Activated naive CD8-positive, alpha-beta T cell treated with anti-CD3 and anti-CD28 coated beads for 36 hours (primary cell): ENCODE results near the gene ATR. TPM values are rescaled to one million over a fixed set of nuclear protein-coding genes. Genes with fewer than 3 reads are reported as not detected.
"Not testable (repeated sequence)": the region's sequence is repeated elsewhere in the genome, so short reads cannot be mapped to it uniquely, and the experiment has no call there.

Experiments
- DNase-seq: peaks from one replicate; pipeline ENCODE4 v3.0.0; 2021
- H3K27ac Mint-ChIP-seq: one replicate; pipeline ENCODE4 v1.8.0; 2022; ENCODE audit warnings: mild to moderate bottlenecking, moderate library complexity, mixed read lengths
- H3K27me3 Mint-ChIP-seq: one replicate; pipeline ENCODE4 v1.8.0; 2022; ENCODE audit warnings: mild to moderate bottlenecking, mixed read lengths
- H3K36me3 Mint-ChIP-seq: one replicate; pipeline ENCODE4 v1.8.0; 2021; ENCODE audit warnings: mild to moderate bottlenecking, mixed read lengths
- H3K4me1 Mint-ChIP-seq: one replicate; pipeline ENCODE4 v1.8.0; 2021; ENCODE audit warnings: mixed read lengths
- H3K4me3 Mint-ChIP-seq: one replicate; pipeline ENCODE4 v1.8.0; 2022; ENCODE audit warnings: mild to moderate bottlenecking, moderate library complexity, mixed read lengths
- H3K9me3 Mint-ChIP-seq: one replicate; pipeline ENCODE4 v1.8.0; 2022; ENCODE audit warnings: mixed read lengths
- total RNA-seq, 2 experiments: library from RNA; stranded (reverse); gene quantifications; one replicate each; pipeline ENCODE4 v1.2.3, GENCODE V29; 2021

Gene ATR
- total RNA-seq, 2 experiments from 2014 or later = 38.3 to 42.4 TPM

DNA sequence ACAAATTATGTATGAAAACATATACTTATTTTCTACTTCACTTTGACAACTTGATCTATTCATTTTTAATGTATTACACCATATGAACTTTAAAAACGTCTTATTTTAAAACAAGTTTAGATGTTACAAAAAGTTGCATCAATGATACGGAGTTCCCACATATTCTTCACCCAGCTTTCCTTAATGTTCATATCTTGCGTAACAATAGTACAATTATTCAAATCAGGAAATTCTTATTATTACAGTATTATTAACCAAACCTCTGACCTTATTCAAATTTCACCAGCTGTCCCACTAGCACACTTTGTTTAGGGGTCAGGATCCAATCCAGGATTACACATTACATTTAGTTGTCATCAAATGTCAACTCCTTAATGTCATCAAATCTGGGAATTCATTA is 117.8 kb downstream of the ATR start:
- Mint-ChIP-seq H3K27me3 (no peaks in the 10 kb centered on the region), H3K4me3 (no peak overlapping the region), H3K36me3 (peaks cover 10% of the 10 kb centered on the region), H3K9me3 (no peaks in the 10 kb centered on the region), H3K4me1 (no peaks in the 10 kb centered on the region), H3K27ac (no peak overlapping the region)
- no peak for DNase-seq

DNA sequence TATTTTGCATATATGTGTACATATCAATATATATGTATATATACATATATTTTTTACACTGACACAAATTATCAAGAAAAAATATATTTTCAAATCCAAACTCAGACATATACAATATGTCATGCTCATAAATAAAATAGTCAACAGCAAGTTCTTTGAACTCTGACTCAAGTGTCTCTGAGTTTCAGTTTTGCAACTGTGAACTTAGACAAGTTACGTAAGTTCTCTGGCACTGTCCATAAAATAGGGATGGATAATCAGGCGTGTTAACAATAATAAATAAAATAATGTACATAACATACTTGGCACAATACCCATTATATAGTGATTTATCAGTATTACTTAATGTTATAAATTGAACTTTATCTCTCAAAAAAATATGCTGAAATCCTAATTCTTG is 118.6 kb downstream of the ATR start:
- no peak for DNase-seq
- no peaks in the 10 kb centered on the region for H3K4me1 Mint-ChIP-seq
- H3K4me3 Mint-ChIP-seq = no peak overlapping the region
- H3K27me3 Mint-ChIP-seq = no peaks in the 10 kb centered on the region
- H3K9me3 Mint-ChIP-seq = no peaks in the 10 kb centered on the region
- H3K27ac Mint-ChIP-seq = no peak overlapping the region
- H3K36me3 Mint-ChIP-seq = peaks cover 11% of the 10 kb centered on the region

DNA sequence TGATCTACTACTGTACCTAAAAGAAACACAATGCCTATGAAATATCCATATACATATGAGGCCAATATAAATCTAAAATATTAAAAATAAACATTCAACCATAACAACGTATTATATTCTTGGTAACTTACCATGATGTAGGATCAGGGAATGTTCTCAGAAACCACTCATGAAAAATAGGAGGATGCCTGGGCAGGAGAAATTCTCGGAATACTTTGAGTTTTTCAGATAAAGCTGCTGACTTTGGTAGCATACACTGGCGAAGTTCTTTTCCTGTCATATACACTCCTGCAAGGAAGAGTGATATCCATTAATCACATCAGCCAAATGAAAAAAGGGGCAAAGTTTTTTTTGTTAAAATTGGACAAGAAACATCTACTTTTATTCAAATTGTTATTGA is 119.4 kb downstream of the ATR start:
- DNase-seq = no peak
- H3K36me3 Mint-ChIP-seq = peaks cover 10% of the 10 kb centered on the region
- no peaks in the 10 kb centered on the region for H3K4me1 Mint-ChIP-seq
- no peaks in the 10 kb centered on the region for H3K27me3 Mint-ChIP-seq
- no peak overlapping the region for H3K27ac Mint-ChIP-seq
- no peak overlapping the region for H3K4me3 Mint-ChIP-seq
- H3K9me3 Mint-ChIP-seq = no peaks in the 10 kb centered on the region

DNA sequence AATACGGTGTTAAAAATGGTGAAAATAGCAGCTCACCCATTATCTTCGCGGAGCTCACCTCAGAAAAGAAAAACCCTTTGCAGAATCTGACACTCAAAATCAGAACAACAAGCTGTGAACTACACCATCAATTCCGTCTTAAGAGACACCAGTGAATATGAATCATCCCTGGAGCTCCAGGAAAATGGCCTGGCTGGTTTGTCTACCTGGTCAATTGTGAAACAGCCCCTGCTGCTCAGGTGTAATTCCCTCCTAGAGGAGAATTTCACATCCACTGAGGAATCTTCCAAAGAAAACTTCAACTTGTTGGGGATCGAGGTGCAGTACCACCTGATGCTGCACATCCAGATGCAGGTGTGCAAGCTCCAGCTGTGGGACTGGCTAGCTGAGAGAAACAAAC is 127.7 kb downstream of the ATR start:
- Mint-ChIP-seq H3K27ac (no peak overlapping the region), H3K27me3 (no peaks in the 10 kb centered on the region), H3K36me3 (peaks cover 32% of the 10 kb centered on the region), H3K9me3 (no peaks in the 10 kb centered on the region), H3K4me3 (no peak overlapping the region), H3K4me1 (peaks cover 8% of the 10 kb centered on the region)
- no peak for DNase-seq

DNA sequence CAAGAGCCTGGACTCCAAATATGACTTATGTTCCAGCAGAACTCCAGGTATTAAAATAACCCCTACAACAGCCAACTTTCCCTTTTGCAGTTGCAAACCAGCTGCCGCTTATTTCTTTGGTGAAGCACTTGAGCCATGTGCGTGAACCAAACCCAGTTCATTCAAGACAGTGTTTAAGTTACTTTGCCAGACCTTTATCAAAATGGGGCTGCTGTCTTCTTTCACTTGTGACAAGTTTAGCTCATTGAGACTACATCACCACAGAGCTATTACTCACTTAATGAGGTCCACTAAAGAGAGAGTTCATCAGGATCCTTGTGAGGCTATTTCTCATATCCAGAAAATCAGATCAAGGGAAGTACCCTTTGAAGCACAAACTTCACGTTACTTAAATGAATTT is 128.3 kb downstream of the ATR start:
- Mint-ChIP-seq H3K36me3 (peaks cover 33% of the 10 kb centered on the region), H3K9me3 (no peaks in the 10 kb centered on the region), H3K27me3 (no peaks in the 10 kb centered on the region), H3K4me1 (peaks cover 15% of the 10 kb centered on the region), H3K4me3 (no peak overlapping the region), H3K27ac (no peak overlapping the region)
- no peak for DNase-seq

DNA sequence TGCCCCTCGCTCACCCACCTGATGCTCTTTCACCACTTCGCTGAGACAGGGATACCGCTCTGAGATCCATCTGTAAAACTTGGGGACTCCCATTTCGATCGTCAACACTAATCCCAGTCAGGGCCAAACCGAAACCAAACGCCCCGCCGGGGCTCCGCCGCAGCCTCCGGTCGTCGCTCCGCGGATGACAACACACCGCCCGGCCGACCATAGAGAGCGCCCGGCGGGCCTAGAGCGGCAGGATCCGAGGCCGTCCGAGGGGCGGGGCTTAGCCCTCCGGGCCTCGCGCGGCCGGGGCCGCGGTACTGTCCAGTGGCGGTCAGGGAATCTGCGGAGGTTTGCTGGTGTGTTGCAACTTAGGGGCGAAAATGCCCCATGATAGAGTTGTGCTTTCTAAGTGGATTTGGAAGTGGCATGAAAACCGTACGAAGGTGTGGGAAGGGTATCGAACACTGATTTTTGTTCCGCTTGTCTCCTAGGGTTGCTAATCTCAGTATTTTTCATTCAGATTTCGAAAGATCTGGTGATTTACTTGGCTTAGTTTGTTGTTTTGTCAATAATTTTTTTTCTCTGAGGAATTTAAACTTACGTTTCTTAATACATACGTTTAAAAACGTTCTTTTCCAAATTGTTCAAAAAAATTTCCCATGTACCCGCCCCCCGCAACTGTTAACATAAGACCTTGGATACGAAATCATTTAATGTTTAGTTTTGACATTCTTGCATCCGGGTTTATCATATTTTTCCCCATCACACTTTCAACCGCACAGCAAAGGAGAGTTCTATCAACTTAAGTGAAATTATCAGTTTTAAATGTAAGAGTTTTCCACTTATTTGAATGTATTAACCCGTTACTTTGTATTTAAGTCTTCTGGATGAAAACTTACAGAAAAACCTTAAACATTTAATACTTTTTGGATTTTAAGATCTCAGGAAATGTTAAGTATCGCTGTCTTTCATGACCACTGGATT is 130.4 kb downstream of the ATR start, which contains the start of gene XRN1:
XRN1 (minus strand) TSS at position 186 of the 972 bp plus-strand sequence; CDS start at position 93, 93 bp downstream.
- Mint-ChIP-seq H3K4me3 (peak within 1 kb of the TSS; percentile 99), H3K9me3 (no peaks in the 10 kb centered on the region), H3K27ac (peak within 1 kb of the TSS; percentile 100), H3K27me3 (no peaks in the 10 kb centered on the region), H3K36me3 (peaks cover 32% of the 10 kb centered on the region), H3K4me1 (peaks cover 27% of the 10 kb centered on the region)
- peak; percentile 97 for DNase-seq

DNA sequence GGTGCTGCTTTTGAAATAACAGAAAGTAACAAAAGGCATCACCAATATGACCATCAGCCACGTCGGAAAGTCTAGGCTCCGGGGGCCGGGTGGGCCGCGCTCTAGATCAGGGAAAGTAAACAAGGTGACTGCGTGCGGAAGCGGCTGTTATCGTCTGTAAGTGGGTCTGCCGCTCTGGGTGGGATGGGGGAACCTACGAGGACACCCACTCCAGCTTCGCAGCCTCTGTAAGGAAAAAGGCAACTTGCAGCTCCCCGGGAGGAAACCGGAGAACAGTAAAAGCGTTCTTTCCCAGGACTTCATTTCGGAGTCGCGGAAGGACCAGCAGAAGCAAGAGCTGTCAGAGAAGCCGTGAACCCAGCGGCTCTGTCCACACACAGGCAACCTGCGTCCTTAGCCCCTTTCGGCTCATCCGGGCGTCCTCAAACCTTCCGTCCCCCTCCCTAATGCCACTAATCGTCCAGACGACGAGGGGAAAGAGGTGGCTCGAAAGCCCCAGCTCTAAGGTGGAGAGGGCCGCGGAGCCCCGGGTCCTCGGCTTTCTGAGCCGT is 131.2 kb downstream of the ATR start:
- peaks cover 30% of the 10 kb centered on the region for H3K4me1 Mint-ChIP-seq
- peak overlapping the region; percentile 100 for H3K27ac Mint-ChIP-seq
- peak overlapping the region; percentile 99 for H3K4me3 Mint-ChIP-seq
- H3K27me3 Mint-ChIP-seq = no peaks in the 10 kb centered on the region
- no peaks in the 10 kb centered on the region for H3K9me3 Mint-ChIP-seq
- DNase-seq = peak; percentile 60
- H3K36me3 Mint-ChIP-seq = peaks cover 37% of the 10 kb centered on the region

DNA sequence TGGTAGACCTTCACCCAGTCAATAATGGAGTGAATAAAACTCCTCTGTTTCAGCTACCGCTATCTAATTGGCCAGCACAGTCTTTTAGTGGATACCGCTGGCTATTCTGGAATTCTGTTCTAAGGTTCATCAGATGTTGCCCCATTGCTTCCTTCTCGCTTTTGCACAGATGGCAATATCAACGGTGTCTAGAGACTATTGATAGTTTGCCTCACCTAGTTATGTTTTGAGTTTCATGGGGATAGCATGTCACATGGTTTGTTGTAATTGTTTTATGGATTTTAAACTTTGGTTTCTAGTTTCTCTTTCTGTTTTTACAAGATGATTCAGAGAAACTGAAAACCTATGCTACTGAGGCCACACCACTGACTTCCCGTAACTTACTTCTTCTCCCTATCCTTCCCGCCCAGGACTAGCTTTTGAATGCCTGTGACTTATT is 132.7 kb downstream of the ATR start:
- Mint-ChIP-seq H3K27ac (peak overlapping the region; percentile 100), H3K27me3 (no peaks in the 10 kb centered on the region), H3K9me3 (no peaks in the 10 kb centered on the region), H3K4me1 (peaks cover 38% of the 10 kb centered on the region), H3K4me3 (peak overlapping the region; percentile 99), H3K36me3 (peaks cover 34% of the 10 kb centered on the region)
- DNase-seq = peak; percentile 9

DNA sequence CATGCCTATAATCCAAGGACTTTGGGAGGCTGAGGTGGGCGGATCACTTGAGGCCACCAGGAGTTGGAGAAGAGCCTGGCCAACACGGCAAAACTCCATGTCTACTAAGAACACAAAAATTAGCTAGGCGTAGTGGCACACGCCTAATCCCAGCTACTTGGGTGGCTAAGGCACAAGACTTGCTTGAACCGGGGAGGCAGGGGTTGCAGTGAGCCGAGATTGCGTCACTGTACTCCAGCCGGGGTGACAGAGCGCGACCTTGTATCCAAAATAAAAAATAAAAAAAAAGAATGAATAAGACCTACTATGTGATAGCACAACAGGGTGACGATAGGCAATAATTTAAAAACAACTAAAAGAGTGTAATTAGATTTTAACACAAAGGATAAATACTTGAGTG is 134.2 kb downstream of the ATR start:
- no peaks in the 10 kb centered on the region for H3K9me3 Mint-ChIP-seq
- peaks cover 41% of the 10 kb centered on the region for H3K4me1 Mint-ChIP-seq
- H3K27ac Mint-ChIP-seq = no peak overlapping the region
- H3K4me3 Mint-ChIP-seq = no peak overlapping the region
- no peak for DNase-seq
- peaks cover 31% of the 10 kb centered on the region for H3K36me3 Mint-ChIP-seq
- H3K27me3 Mint-ChIP-seq = no peaks in the 10 kb centered on the region

DNA sequence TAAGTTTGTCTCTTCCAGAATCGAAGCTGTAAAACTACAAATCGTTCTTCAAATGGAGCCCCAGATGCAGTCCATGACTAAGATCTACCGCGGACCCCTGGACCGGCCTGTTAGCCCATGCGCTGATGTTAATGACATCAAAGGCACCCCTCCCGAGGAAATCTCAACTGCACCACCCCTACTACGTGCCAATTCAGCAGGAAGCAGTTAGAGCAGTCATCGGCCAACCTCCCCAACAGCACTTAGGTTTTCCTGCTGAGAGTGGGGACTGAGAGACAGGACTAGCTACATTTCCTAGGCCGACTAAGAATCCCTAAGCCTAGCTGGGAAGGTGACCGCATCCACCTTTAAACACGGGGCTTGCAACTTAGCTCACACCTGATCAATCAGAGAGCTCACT is 135.5 kb downstream of the ATR start:
- H3K4me1 Mint-ChIP-seq = peaks cover 45% of the 10 kb centered on the region
- H3K36me3 Mint-ChIP-seq = peaks cover 31% of the 10 kb centered on the region
- H3K27ac Mint-ChIP-seq, H3K4me3 Mint-ChIP-seq, H3K27me3 Mint-ChIP-seq, DNase-seq, H3K9me3 Mint-ChIP-seq: not testable (repeated sequence)

DNA sequence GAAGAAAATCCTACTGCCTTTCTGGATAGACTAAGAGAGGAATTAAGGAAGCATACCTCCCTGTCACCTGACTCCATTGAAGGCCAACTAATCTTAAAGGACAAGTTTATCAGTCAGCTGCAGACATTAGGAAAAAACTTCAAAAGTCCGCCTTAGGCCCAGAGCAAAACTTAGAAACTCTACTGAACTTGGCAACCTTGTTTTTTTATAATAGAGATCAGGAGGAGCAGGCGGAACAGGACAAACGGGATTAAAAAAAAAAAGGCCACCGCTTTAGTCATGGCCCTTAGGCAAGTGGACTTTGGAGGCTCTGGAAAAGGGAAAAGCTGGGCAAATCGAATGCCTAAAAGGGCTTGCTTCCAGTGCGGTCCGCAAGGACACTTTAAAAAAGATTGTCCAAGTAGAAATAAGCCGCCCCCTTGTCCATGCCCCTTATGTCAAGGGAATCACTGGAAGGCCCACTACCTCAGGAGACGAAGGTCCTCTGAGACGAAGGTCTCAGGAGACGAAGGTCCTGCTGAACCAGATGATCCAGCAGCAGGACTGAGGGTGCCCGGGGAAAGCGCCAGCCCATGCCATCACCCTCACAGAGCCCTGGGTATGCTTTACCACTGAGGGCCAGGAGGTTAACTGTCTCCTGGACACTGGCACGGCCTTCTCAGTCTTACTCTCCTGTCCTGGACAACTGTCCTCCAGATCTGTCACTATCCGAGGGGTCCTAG is 138.9 kb downstream of the ATR start:
- H3K27ac Mint-ChIP-seq, DNase-seq, H3K27me3 Mint-ChIP-seq, H3K4me3 Mint-ChIP-seq, H3K9me3 Mint-ChIP-seq: not testable (repeated sequence)
- H3K36me3 Mint-ChIP-seq = peaks cover 22% of the 10 kb centered on the region
- peaks cover 42% of the 10 kb centered on the region for H3K4me1 Mint-ChIP-seq

DNA sequence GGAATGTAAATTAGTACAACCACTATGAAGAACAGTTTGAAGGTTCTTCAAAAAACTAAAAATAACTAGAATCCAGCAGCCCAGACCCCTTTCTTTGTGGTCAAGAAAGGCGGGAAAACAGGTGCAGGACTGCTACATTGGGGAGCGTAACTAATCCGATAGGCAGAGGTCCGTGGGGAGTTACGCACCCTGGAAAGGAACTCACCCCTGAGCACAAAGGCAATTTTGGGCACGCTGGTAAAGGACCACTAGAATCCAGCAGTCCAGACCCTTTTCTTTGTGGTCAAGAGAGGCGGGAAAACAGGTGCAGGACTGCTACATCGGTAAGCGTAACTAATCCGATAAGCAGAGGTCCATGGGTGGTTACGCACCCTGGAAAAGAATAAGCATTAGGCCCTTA is 140.4 kb downstream of the ATR start:
- not testable (repeated sequence) for H3K27ac Mint-ChIP-seq, H3K27me3 Mint-ChIP-seq

DNA sequence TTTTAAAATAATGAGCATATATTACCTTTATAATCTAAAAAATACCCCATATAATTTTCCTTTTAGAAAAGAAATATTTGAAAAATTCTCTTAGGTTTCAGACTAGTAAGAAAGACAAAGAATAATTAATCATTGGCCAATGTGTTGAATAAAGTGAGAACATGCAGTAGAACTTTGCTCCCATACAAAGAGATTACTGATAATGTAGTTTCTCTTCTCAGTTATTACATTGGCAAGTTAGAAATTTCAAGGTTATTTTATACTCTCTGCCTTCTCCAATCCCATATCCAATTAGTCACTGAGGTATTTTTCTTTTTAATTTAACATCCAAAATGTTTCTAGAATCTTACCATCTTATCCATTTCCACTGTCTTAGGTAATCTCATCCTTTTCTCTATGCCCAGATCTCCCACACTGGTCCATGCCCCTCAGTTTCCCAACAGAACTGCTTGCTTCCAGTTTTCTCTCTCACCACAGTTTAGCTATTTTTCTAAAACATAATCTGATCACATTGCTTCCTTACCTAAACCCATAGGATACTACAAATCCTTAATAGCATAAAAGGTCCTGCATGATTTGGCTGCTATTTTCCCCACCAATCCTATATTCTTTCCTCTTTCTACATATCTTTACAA is 141.5 kb downstream of the ATR start:
- Mint-ChIP-seq H3K9me3 (no peaks in the 10 kb centered on the region), H3K27ac (no peak overlapping the region), H3K36me3 (peaks cover 16% of the 10 kb centered on the region), H3K4me1 (peaks cover 33% of the 10 kb centered on the region), H3K4me3 (no peak overlapping the region), H3K27me3 (no peaks in the 10 kb centered on the region)
- DNase-seq = no peak

More for the DNA sequence above, 140.4 kb downstream of the ATR start:
- H3K9me3 Mint-ChIP-seq, DNase-seq, H3K4me3 Mint-ChIP-seq: not testable (repeated sequence)
- Mint-ChIP-seq H3K36me3 (peaks cover 15% of the 10 kb centered on the region), H3K4me1 (peaks cover 35% of the 10 kb centered on the region)

DNA sequence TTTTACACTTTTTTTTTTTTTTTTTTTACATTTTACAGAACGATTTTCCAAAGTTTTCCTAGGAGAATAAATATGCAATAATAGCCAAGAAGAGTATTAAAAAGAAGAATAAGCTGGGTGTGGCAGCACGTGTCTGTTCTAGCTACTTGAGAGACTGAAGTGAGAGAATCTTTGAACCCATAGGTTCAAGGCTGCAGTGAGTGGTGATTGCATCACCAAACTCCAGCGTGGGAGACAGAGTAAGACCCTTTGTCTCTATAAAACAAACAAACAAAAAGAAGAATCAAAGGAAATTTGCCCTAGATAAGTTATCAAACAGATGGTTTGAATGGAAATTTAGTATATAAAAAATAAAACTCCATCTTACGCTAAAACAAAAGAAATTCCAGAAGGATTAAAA is 144.0 kb downstream of the ATR start:
- Mint-ChIP-seq H3K9me3 (no peaks in the 10 kb centered on the region), H3K36me3 (peaks cover 27% of the 10 kb centered on the region), H3K27ac (peak overlapping the region; percentile 16), H3K27me3 (no peaks in the 10 kb centered on the region), H3K4me1 (peaks cover 41% of the 10 kb centered on the region), H3K4me3 (no peak overlapping the region)
- no peak for DNase-seq

DNA sequence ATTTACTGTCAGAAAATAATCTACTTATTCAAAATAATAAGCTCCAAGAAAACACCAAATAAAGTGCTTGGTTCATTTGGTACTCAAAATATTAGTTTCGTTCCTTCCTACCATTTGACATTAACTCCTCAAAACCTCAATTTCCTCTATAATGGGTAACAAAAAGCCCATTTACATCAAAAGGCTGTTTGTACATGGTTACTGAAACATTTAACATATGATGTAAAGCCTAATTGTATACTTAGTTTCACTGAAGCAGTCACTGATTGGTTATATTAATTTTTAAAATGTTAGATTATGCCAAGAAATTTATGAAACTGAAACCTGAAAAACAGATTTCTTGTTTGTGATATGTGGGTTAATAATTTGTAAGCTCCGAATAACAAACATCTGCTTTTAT is 145.4 kb downstream of the ATR start:
- Mint-ChIP-seq H3K9me3 (no peaks in the 10 kb centered on the region), H3K4me1 (peaks cover 34% of the 10 kb centered on the region)
- no peak for DNase-seq

More for the DNA sequence above, 145.4 kb downstream of the ATR start:
- H3K27me3 Mint-ChIP-seq = no peaks in the 10 kb centered on the region
- no peak overlapping the region for H3K4me3 Mint-ChIP-seq
- no peak overlapping the region for H3K27ac Mint-ChIP-seq
- peaks cover 35% of the 10 kb centered on the region for H3K36me3 Mint-ChIP-seq
